ENCODE measurements around the gene LEUTX.
"Not testable (repeated sequence)": the region's sequence is repeated elsewhere in the genome, so short reads cannot be mapped to it uniquely, and the experiment has no call there.

LEUTX gene

DNA sequence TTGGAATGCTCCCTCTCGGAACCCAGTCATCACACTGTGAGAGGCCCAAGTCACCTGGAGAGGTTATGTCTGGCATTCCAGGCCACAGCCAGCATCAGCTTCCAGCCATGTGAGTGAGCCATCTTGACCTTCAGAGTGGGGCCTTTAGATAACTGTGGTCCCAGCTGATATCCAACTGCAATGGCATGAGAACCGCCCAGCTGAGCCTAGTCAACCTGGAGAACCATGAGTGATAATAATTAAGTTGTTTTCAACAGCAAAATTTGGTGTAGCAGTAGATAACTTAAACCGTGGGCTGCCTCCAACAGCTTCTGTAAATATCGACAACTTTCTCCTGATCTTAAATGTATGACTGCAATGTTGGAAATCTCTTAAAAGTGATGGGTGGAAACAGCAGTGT lies 30.7 kb downstream of the LEUTX start:
- no peak for DNase-seq (ENCODE audit: low read depth, low spot score)
- TF ChIP-seq, protein P1, sequence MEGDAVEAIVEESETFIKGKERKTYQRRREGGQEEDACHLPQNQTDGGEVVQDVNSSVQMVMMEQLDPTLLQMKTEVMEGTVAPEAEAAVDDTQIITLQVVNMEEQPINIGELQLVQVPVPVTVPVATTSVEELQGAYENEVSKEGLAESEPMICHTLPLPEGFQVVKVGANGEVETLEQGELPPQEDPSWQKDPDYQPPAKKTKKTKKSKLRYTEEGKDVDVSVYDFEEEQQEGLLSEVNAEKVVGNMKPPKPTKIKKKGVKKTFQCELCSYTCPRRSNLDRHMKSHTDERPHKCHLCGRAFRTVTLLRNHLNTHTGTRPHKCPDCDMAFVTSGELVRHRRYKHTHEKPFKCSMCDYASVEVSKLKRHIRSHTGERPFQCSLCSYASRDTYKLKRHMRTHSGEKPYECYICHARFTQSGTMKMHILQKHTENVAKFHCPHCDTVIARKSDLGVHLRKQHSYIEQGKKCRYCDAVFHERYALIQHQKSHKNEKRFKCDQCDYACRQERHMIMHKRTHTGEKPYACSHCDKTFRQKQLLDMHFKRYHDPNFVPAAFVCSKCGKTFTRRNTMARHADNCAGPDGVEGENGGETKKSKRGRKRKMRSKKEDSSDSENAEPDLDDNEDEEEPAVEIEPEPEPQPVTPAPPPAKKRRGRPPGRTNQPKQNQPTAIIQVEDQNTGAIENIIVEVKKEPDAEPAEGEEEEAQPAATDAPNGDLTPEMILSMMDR (IDR thresholded peaks at IDR 0.05; ENCODE audit: insufficient read depth, low read length, missing control alignments): no peak
- H3K4me3 ChIP-seq (ENCODE audit: low read depth, low read length): no peak overlapping the region
- POLR2A ChIA-PET: no interaction called here
- CTCF ChIA-PET: interaction anchor here (1.5 kb wide), 1 partner anchor 17 kb away, joined by 7 read pairs; no protein-coding TSS in a partner anchor

GRCh38 chr19:39810424-39810823 lies 31.8 kb downstream of the LEUTX start:
- TF ChIP-seq, protein P1 (IDR thresholded peaks at IDR 0.05; ENCODE audit: insufficient read depth, low read length, missing control alignments): no peak
- ChIA-PET CTCF (interaction anchor here (0.6 to 0.9 kb wide), 2 partner anchors 34 to 371 kb away, joined by 3 read pairs; no protein-coding TSS in a partner anchor), POLR2A (no interaction called here)
- no peak overlapping the region for H3K4me3 ChIP-seq (ENCODE audit: low read depth, low read length)
- DNase-seq (ENCODE audit: low read depth, low spot score): no peak

DNA sequence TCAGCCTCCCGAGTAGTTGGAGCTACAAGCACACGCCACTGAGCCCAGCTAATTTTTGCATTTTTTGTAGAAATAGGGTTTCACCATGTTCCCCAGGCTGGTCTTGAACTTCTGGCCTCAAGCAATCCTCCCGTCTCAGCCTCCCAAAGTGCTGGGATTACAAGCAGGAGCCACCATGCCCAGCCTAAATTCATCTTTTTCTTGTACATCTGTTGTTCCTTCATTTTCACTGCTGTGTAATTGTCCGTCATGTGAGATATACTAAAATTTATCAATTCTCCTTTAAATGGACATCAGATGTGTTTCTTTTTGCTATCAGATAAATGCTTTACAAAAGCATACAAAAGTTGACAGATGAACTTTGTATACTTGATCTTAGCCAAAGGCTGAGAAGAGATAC lies 32.4 kb downstream of the LEUTX start:
- no peak overlapping the region for H3K4me3 ChIP-seq (ENCODE audit: low read depth, low read length)
- TF ChIP-seq, protein P1 (IDR thresholded peaks at IDR 0.05; ENCODE audit: insufficient read depth, low read length, missing control alignments): no peak
- CTCF ChIA-PET: interaction anchor here (0.9 kb wide), 1 partner anchor 33 kb away, joined by 3 read pairs; no protein-coding TSS in a partner anchor
- DNase-seq (ENCODE audit: low read depth, low spot score): no peak
- POLR2A ChIA-PET: no interaction called here

- ChIA-PET CTCF (interaction anchor here (0.7 to 2.2 kb wide), 5 partner anchors 21 to 47 kb away, joined by 3 to 9 read pairs (median 3); no protein-coding TSS in a partner anchor), POLR2A (no interaction called here)
- no peak overlapping the region for H3K4me3 ChIP-seq (ENCODE audit: low read depth, low read length)
- TF ChIP-seq, protein P1 (IDR thresholded peaks at IDR 0.05; ENCODE audit: insufficient read depth, low read length, missing control alignments): no peak
- DNase-seq (ENCODE audit: low read depth, low spot score): no peak
These were observed 34.8 kb downstream of the LEUTX start for GRCh38 chr19:39813264-39813993.

- CTCF ChIA-PET: interaction anchor here (1.3 to 2.2 kb wide), 2 partner anchors 22 to 28 kb away, joined by 3 to 9 read pairs; no protein-coding TSS in a partner anchor
- H3K4me3 ChIP-seq (ENCODE audit: low read depth, low read length); DNase-seq (ENCODE audit: low read depth, low spot score); POLR2A ChIA-PET: not testable (repeated sequence)
These were observed 35.5 kb downstream of the LEUTX start for GRCh38 chr19:39814111-39814510.

- no peak overlapping the region for H3K4me3 ChIP-seq (ENCODE audit: low read depth, low read length)
- ChIA-PET POLR2A (no interaction called here), CTCF (interaction anchor here (1.3 to 2.2 kb wide), 2 partner anchors 22 to 28 kb away, joined by 3 to 9 read pairs; no protein-coding TSS in a partner anchor)
- DNase-seq (ENCODE audit: low read depth, low spot score): no peak
- TF ChIP-seq, protein P1 (IDR thresholded peaks at IDR 0.05; ENCODE audit: insufficient read depth, low read length, missing control alignments): no peak
These were observed 35.9 kb downstream of the LEUTX start for GRCh38 chr19:39814595-39814994.

All from AG04449 (cell line).